Gastrocnemius medialis (tissue), 4 donors: ENCODE measurements around the gene PADI6. TPM values are rescaled to one million over a fixed set of nuclear protein-coding genes. Genes with fewer than 3 reads are reported as not detected.

Source experiments
- ATAC-seq, 2 donors: fragments of 150-250 bp; one replicate each; pipeline ENCODE4 v1.9.1; 2016
- DNase-seq, 2 donors: peaks; one replicate each; pipeline ENCODE4 v3.0.0-alpha.2; 2019
- H3K27ac ChIP-seq, 4 donors: fragments of 200-600 bp; sonication (generic); 1 replicate in 1 of 4; 2 replicates in 3 of 4; pipeline ENCODE4 v1.5.1; 2016 to 2018; ENCODE audit warnings: mild to moderate bottlenecking in 2 of 4, moderate library complexity in 1 of 4
- H3K27me3 ChIP-seq, 3 donors: fragments of 200-600 bp; sonication (generic) in 2 of 3; 1 replicate in 1 of 3; 2 replicates in 2 of 3; pipeline versions ENCODE4 v1.5.1 to v1.6.0; 2016 to 2019; ENCODE audit warnings: mild to moderate bottlenecking in 1 of 3, moderate library complexity in 1 of 3
- H3K36me3 ChIP-seq, 2 donors: fragments of 200-600 bp; sonication (generic) in 1 of 2; one replicate each; pipeline ENCODE4 v1.5.1; 2017 to 2018
- H3K4me1 ChIP-seq, 2 donors: fragments of 200-600 bp; sonication (generic) in 1 of 2; one replicate each; pipeline ENCODE4 v1.5.1; 2016 to 2017; ENCODE audit warnings: mild to moderate bottlenecking in 2 of 2
- H3K4me3 ChIP-seq, 4 donors: fragments of 200-600 bp; sonication (generic) in 3 of 4; 1 replicate in 1 of 4; 2 replicates in 3 of 4; pipeline ENCODE4 v1.5.1; 2016 to 2019; ENCODE audit warnings: mild to moderate bottlenecking in 2 of 4
- H3K9me3 ChIP-seq, 3 donors: fragments of 200-600 bp; sonication (generic) in 2 of 3; 1 replicate in 1 of 3; 2 replicates in 2 of 3; pipeline ENCODE4 v1.5.1; 2016 to 2019
- POLR2A ChIP-seq, 2 donors: fragments of 450-650 bp; IDR thresholded peaks; one replicate each; pipeline ENCODE4 v1.6.1; 2017; ENCODE audit warnings: antibody characterized with exemption in 2 of 2, mild to moderate bottlenecking in 2 of 2, moderate library complexity in 2 of 2
- in situ Hi-C, 4 donors: fragments of 200-750 bp; cut with MboI; loops; one replicate each; pipeline versions ENCODE4 v1.15.0 to v1.8.0; 2017; ENCODE audit warnings: low sequenced_read_pairs in 4 of 4
- intact Hi-C: fragments of 100-400 bp; cut with DNase I; formaldehyde crosslinking; loops from one replicate; pipeline ENCODE4 v1.15.1; 2023; ENCODE audit warnings: low total_unique reads
- total RNA-seq, 4 donors: library from RNA; depleted of rRNA; stranded (reverse); fragments of >200 nt; gene quantifications; one replicate each; pipeline versions ENCODE4 v1.1.0 to v1.2.3, GENCODE V29; 2016
- TF ChIP-seq, protein P1 (sequence below), 5 experiments: fragments of 450-650 bp in 3 of 5; fragments of 200-600 bp in 2 of 5; sonication (generic) in 2 of 5; IDR thresholded peaks in 4 of 5; conservative IDR thresholded peaks in 1 of 5; 1 replicate in 4 of 5; 2 replicates in 1 of 5; pipeline ENCODE4 v1.5.1; 2016 to 2019; ENCODE audit warnings: antibody characterized with exemption in 5 of 5, mild to moderate bottlenecking in 3 of 5, moderate library complexity in 3 of 5

The PADI6 gene
- total RNA-seq, 4 donors from 2014 or later, result not detected

- peaks cover 0 to 15% (median 10%) of the 10 kb centered on the region in 3 donors for H3K27me3 ChIP-seq
- TF ChIP-seq POLR2A (IDR thresholded peaks at IDR 0.05), result no peak
- TF ChIP-seq, protein P1, sequence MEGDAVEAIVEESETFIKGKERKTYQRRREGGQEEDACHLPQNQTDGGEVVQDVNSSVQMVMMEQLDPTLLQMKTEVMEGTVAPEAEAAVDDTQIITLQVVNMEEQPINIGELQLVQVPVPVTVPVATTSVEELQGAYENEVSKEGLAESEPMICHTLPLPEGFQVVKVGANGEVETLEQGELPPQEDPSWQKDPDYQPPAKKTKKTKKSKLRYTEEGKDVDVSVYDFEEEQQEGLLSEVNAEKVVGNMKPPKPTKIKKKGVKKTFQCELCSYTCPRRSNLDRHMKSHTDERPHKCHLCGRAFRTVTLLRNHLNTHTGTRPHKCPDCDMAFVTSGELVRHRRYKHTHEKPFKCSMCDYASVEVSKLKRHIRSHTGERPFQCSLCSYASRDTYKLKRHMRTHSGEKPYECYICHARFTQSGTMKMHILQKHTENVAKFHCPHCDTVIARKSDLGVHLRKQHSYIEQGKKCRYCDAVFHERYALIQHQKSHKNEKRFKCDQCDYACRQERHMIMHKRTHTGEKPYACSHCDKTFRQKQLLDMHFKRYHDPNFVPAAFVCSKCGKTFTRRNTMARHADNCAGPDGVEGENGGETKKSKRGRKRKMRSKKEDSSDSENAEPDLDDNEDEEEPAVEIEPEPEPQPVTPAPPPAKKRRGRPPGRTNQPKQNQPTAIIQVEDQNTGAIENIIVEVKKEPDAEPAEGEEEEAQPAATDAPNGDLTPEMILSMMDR (IDR thresholded peaks at IDR 0.05 in 4 of 5, conservative IDR thresholded peaks at IDR 0.05 in 1 of 5), result no peak
- intact Hi-C loops, result no loop called here
These were observed 2.5 kb upstream of the PADI6 start for GRCh38 chr1:17369466-17369865.

DNA sequence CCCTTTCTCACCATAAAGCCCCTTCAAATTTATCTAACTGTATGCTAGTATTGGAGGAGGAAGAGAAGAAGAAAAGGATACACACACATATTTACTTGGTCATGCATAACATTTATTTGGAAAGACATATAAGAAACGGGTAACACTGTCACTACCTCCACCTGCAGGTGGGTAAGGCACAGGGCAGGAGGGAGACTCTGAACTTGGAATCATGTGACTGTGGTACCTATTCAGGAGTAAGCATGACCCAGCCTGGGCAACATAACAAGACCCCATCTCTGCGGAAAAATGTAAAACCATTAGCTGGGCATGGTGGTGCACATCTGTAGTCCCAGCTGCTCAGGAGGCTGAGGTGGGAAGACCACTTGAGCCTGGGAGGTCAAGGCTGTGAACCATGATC, 1.4 kb upstream of the PADI6 start:
- H3K36me3 ChIP-seq, result no peaks in the 10 kb centered on the region
- intact Hi-C loops (no loop called here), in situ Hi-C loops (no loop called here)
- no peak overlapping the region for H3K27ac ChIP-seq
- DNase-seq (no peak), ATAC-seq (no peak)
- H3K9me3 ChIP-seq, result no peaks in the 10 kb centered on the region
- H3K27me3 ChIP-seq, result peaks cover 0 to 9% (median 9%) of the 10 kb centered on the region in 3 donors
- H3K4me1 ChIP-seq, result no peaks in the 10 kb centered on the region
- TF ChIP-seq POLR2A (IDR thresholded peaks at IDR 0.05), result no peak
- TF ChIP-seq, protein P1 (IDR thresholded peaks at IDR 0.05 in 4 of 5, conservative IDR thresholded peaks at IDR 0.05 in 1 of 5), result no peak
- no peak overlapping the region for H3K4me3 ChIP-seq

More at GRCh38 chr1:17369466-17369865, 2.5 kb upstream of the PADI6 start:
- DNase-seq (no peak), ATAC-seq (no peak)
- Histone ChIP-seq H3K27ac (no peak overlapping the region), H3K9me3 (no peaks in the 10 kb centered on the region), H3K36me3 (no peaks in the 10 kb centered on the region), H3K4me1 (no peaks in the 10 kb centered on the region), H3K4me3 (no peak overlapping the region)
- in situ Hi-C loops, result no loop called here

- TF ChIP-seq, protein P1 (IDR thresholded peaks at IDR 0.05 in 4 of 5, conservative IDR thresholded peaks at IDR 0.05 in 1 of 5), result no peak
- no peak for TF ChIP-seq POLR2A (IDR thresholded peaks at IDR 0.05)
- no peak for DNase-seq
- no peak for ATAC-seq
- in situ Hi-C loops (no loop called here), intact Hi-C loops (no loop called here)
- no peak overlapping the region for H3K27ac ChIP-seq
- H3K4me1 ChIP-seq, result no peaks in the 10 kb centered on the region
- peaks cover 4 to 11% (median 8%) of the 10 kb centered on the region in 3 donors for H3K27me3 ChIP-seq
- H3K36me3 ChIP-seq, result no peaks in the 10 kb centered on the region
- no peak overlapping the region for H3K4me3 ChIP-seq
- no peaks in the 10 kb centered on the region for H3K9me3 ChIP-seq
These were observed 959 bp downstream of the PADI6 start for GRCh38 chr1:17372955-17373354.

- DNase-seq, result no peak
- H3K36me3 ChIP-seq, result no peaks in the 10 kb centered on the region
- in situ Hi-C loops, result no loop called here
- H3K4me3 ChIP-seq, result no peak overlapping the region
- no peak for ATAC-seq
- H3K9me3 ChIP-seq, result no peaks in the 10 kb centered on the region
- H3K4me1 ChIP-seq, result no peaks in the 10 kb centered on the region
- H3K27me3 ChIP-seq, result peaks cover 7 to 15% (median 11%) of the 10 kb centered on the region in 3 donors
- intact Hi-C loops, result no loop called here
- H3K27ac ChIP-seq, result no peak overlapping the region
- no peak for TF ChIP-seq POLR2A (IDR thresholded peaks at IDR 0.05)
- TF ChIP-seq, protein P1 (IDR thresholded peaks at IDR 0.05 in 4 of 5, conservative IDR thresholded peaks at IDR 0.05 in 1 of 5), result no peak
These were observed 3.7 kb downstream of the PADI6 start for GRCh38 chr1:17375651-17376050.

DNA sequence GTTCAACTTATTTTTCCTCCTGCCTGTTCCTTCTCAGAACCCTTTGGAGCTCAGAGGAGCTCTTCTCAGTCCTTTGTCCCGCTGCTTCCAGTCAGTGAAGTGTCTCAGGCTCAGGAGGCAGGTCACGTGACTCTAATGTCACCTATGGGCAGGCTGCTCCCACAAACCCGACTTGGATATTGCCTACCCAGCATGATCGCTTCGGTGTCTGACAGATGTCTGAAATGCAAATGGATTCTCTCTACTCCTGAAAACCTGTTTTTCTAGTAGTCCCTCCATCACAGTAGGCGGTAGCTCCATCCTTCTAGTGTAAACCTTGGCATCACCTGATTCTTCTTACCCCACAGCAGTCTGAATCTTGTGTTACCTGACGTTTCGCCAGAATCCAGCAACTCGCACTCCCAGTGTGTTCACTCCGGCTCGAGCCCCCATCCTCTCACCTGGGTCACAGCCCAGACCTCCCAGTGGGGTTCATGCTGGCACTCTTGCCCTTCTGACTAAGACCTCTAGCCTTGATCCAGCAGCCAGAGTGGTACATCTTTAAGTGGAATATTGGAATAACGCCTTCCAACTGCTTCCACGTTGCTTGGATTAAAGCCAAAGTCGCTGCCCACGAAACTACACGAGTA, 5.4 kb downstream of the PADI6 start:
- intact Hi-C loops (no loop called here), in situ Hi-C loops (no loop called here)
- Histone ChIP-seq H3K9me3 (no peaks in the 10 kb centered on the region), H3K4me1 (no peaks in the 10 kb centered on the region), H3K36me3 (no peaks in the 10 kb centered on the region), H3K27ac (no peak overlapping the region), H3K4me3 (no peak overlapping the region), H3K27me3 (peaks cover 0 to 15% (median 10%) of the 10 kb centered on the region in 3 donors)
- no peak for DNase-seq
- no peak for ATAC-seq
- TF ChIP-seq POLR2A (IDR thresholded peaks at IDR 0.05), result no peak
- TF ChIP-seq, protein P1 (IDR thresholded peaks at IDR 0.05 in 4 of 5, conservative IDR thresholded peaks at IDR 0.05 in 1 of 5), result no peak
